AML-193 (cell line): ENCODE data around the gene GANC.
"Not testable (repeated sequence)": the region's sequence is repeated elsewhere in the genome, so short reads cannot be mapped to it uniquely, and the experiment has no call there.

Source experiments
- DNase-seq, 2 experiments: peaks; one replicate each; lab custom pipeline; 2025; lab: John Stamatoyannopoulos, UW

GANC gene

GRCh38 chr15:42272939-42273899, at the start of gene GANC, which contains the start of gene TMEM87A:
Gene GANC, plus strand, starts transcription at chr15:42273201. Its CDS starts 1,281 bp downstream, at chr15:42274482.
Gene TMEM87A, minus strand, starts transcription at chr15:42273433. Its CDS starts 35 bp downstream, at chr15:42273398.
- peak; percentile 96 to 99 for DNase-seq

- no peak for DNase-seq
Measured at GRCh38 chr15:42226648-42227047, 46.4 kb upstream of the GANC start.

- no peak for DNase-seq
Measured at GRCh38 chr15:42228036-42228435, 45.0 kb upstream of the GANC start.

- not testable (repeated sequence) for DNase-seq
Measured at GRCh38 chr15:42228981-42229380, 44.0 kb upstream of the GANC start.

- DNase-seq: no peak
Measured at GRCh38 chr15:42231088-42231487, 41.9 kb upstream of the GANC start.

- no peak for DNase-seq
Measured at GRCh38 chr15:42232606-42233005, 40.4 kb upstream of the GANC start.

GRCh38 chr15:42233107-42233506, 39.9 kb upstream of the GANC start:
- DNase-seq: no peak

GRCh38 chr15:42239528-42240182, 33.3 kb upstream of the GANC start:
- no peak for DNase-seq

- no peak for DNase-seq
Measured at GRCh38 chr15:42240823-42241222, 32.2 kb upstream of the GANC start.

- DNase-seq: no peak
Measured at GRCh38 chr15:42253300-42253699, 19.7 kb upstream of the GANC start.

- no peak for DNase-seq
Measured at GRCh38 chr15:42264795-42265194, 8.2 kb upstream of the GANC start.

- no peak for DNase-seq
Measured at GRCh38 chr15:42267286-42267685, 5.7 kb upstream of the GANC start.

GRCh38 chr15:42270551-42270950, 2.5 kb upstream of the GANC start:
- DNase-seq: no peak

- no peak for DNase-seq
Measured at GRCh38 chr15:42270996-42271395, 2.0 kb upstream of the GANC start.

- DNase-seq: peak; percentile 20 to 27
Measured at GRCh38 chr15:42273900-42274701, 1.1 kb downstream of the GANC start.

GRCh38 chr15:42274702-42274989, 1.6 kb downstream of the GANC start:
- no peak for DNase-seq

- DNase-seq: no peak
Measured at GRCh38 chr15:42275780-42276391, 2.9 kb downstream of the GANC start.

GRCh38 chr15:42276762-42277161, 3.8 kb downstream of the GANC start:
- DNase-seq: no peak

GRCh38 chr15:42279234-42279723, 6.3 kb downstream of the GANC start:
- DNase-seq: peak; percentile 59 to 76

- no peak for DNase-seq
Measured at GRCh38 chr15:42282344-42282743, 9.3 kb downstream of the GANC start.

- DNase-seq: no peak
Measured at GRCh38 chr15:42282926-42283325, 9.9 kb downstream of the GANC start.

- DNase-seq: no peak
Measured at GRCh38 chr15:42283671-42284070, 10.7 kb downstream of the GANC start.
